ENCODE results near the gene CMSS1. TPM values are rescaled to one million over a fixed set of nuclear protein-coding genes. Genes with fewer than 3 reads are reported as not detected.

Gene CMSS1
- total and polyA plus RNA-seq, 2 donors (not counting 1 experiment from before 2014, with no cell fraction given): 7.3 to 22.8 TPM

GRCh38 chr3:100081986-100082692 is 264.5 kb downstream of the CMSS1 start:
- Histone ChIP-seq H4K20me1 (ENCODE audit: control insufficient read depth, insufficient read depth, low read length, poor library complexity, severe bottlenecking) (no peaks in the 10 kb centered on the region), H3K9me3 (ENCODE audit: control extremely low read depth in 1 of 3, control insufficient read depth in 2 of 3, insufficient read depth in 1 of 3, low read length in 2 of 3) (no peaks in the 10 kb centered on the region), H3K36me3 (replicated peaks in 1 of 2; ENCODE audit: control extremely low read depth in 1 of 2, control insufficient read depth in 1 of 2, extremely low read depth in 1 of 2, insufficient read depth in 2 of 2, low read length in 1 of 2) (peaks cover 0 to 4% of the 10 kb centered on the region in 2 experiments), H2AFZ (ENCODE audit: insufficient read depth, low read depth, low read length, poor library complexity, severe bottlenecking) (no peak overlapping the region), H3K4me2 (replicated peaks; ENCODE audit: low read depth, low read length, poor library complexity, severe bottlenecking) (no peak overlapping the region), H3K9ac (ENCODE audit: low read length) (no peak overlapping the region), H3K27ac (ENCODE audit: low read length in 2 of 2) (no peak overlapping the region), H3K4me3 (ENCODE audit: control extremely low read depth in 1 of 5, extremely low read depth in 1 of 5, insufficient read depth in 1 of 5, low read depth in 2 of 5, low read length in 4 of 5) (no peak overlapping the region), H3K4me1 (ENCODE audit: control insufficient read depth in 2 of 2, insufficient read depth in 2 of 2, low read length in 2 of 2) (peaks cover 3 to 8% of the 10 kb centered on the region in 2 donors), H3K27me3 (replicated peaks in 1 of 4; ENCODE audit: control extremely low read depth in 1 of 4, control insufficient read depth in 3 of 4, insufficient read depth in 4 of 4, low read length in 3 of 4) (no peaks in the 10 kb centered on the region), H3K79me2 (ENCODE audit: control insufficient read depth, insufficient read depth, low read length) (no peaks in the 10 kb centered on the region)
- DNase-seq: no peak
- TF ChIP-seq EZH2 (IDR thresholded peaks at IDR 0.05; ENCODE audit: borderline replicate concordance, insufficient read depth, low read depth, low read length, poor library complexity, severe bottlenecking): no peak
- no peak for TF ChIP-seq CTCF (IDR thresholded peaks at IDR 0.05)
- no peak overlapping the region for H3K4me3 Mint-ChIP-seq
- ATAC-seq (ENCODE audit: low read depth): no peak
- H3K4me1 Mint-ChIP-seq: peaks cover 18% of the 10 kb centered on the region
- no peaks in the 10 kb centered on the region for H3K27me3 Mint-ChIP-seq
- intact Hi-C loops (cut with micrococcal nuclease): no loop called here
- H3K27ac Mint-ChIP-seq: no peak overlapping the region
- H3K9me3 Mint-ChIP-seq (ENCODE audit: insufficient read depth): no peaks in the 10 kb centered on the region
- ChIA-PET POLR2A (no interaction called here), CTCF (no interaction called here)
- no CpG with 5 or more reads among the region's 2 CpGs for WGBS (ENCODE audit: insufficient coverage)

GRCh38 chr3:100082714-100083113 is 265.1 kb downstream of the CMSS1 start:
- H3K4me1 Mint-ChIP-seq: peaks cover 20% of the 10 kb centered on the region
- no peak for ATAC-seq (ENCODE audit: low read depth)
- Histone ChIP-seq H3K4me1 (ENCODE audit: control insufficient read depth in 2 of 2, insufficient read depth in 2 of 2, low read length in 2 of 2) (peaks cover 3 to 8% of the 10 kb centered on the region in 2 donors), H3K36me3 (replicated peaks in 1 of 2; ENCODE audit: control extremely low read depth in 1 of 2, control insufficient read depth in 1 of 2, extremely low read depth in 1 of 2, insufficient read depth in 2 of 2, low read length in 1 of 2) (peaks cover 0 to 4% of the 10 kb centered on the region in 2 experiments), H3K27ac (ENCODE audit: low read length in 2 of 2) (no peak overlapping the region), H3K9ac (ENCODE audit: low read length) (no peak overlapping the region), H3K9me3 (ENCODE audit: control extremely low read depth in 1 of 3, control insufficient read depth in 2 of 3, insufficient read depth in 1 of 3, low read length in 2 of 3) (no peaks in the 10 kb centered on the region), H3K79me2 (ENCODE audit: control insufficient read depth, insufficient read depth, low read length) (no peaks in the 10 kb centered on the region), H4K20me1 (ENCODE audit: control insufficient read depth, insufficient read depth, low read length, poor library complexity, severe bottlenecking) (no peaks in the 10 kb centered on the region), H2AFZ (ENCODE audit: insufficient read depth, low read depth, low read length, poor library complexity, severe bottlenecking) (no peak overlapping the region), H3K27me3 (replicated peaks in 1 of 4; ENCODE audit: control extremely low read depth in 1 of 4, control insufficient read depth in 3 of 4, insufficient read depth in 4 of 4, low read length in 3 of 4) (no peaks in the 10 kb centered on the region), H3K4me2 (replicated peaks; ENCODE audit: low read depth, low read length, poor library complexity, severe bottlenecking) (no peak overlapping the region), H3K4me3 (ENCODE audit: control extremely low read depth in 1 of 5, extremely low read depth in 1 of 5, insufficient read depth in 1 of 5, low read depth in 2 of 5, low read length in 4 of 5) (no peak overlapping the region)
- POLR2A ChIA-PET: no interaction called here
- DNase-seq: no peak
- no peaks in the 10 kb centered on the region for H3K27me3 Mint-ChIP-seq
- CTCF ChIA-PET: no interaction called here
- no peak for TF ChIP-seq EZH2 (IDR thresholded peaks at IDR 0.05; ENCODE audit: borderline replicate concordance, insufficient read depth, low read depth, low read length, poor library complexity, severe bottlenecking)
- no peak for TF ChIP-seq CTCF (IDR thresholded peaks at IDR 0.05)
- WGBS (ENCODE audit: insufficient coverage): no CpG with 5 or more reads among the region's 1 CpG
- intact Hi-C loops (cut with micrococcal nuclease): no loop called here
- no peaks in the 10 kb centered on the region for H3K9me3 Mint-ChIP-seq (ENCODE audit: insufficient read depth)
- no peak overlapping the region for H3K4me3 Mint-ChIP-seq
- no peak overlapping the region for H3K27ac Mint-ChIP-seq

Data from B cell (primary cell).